HK-2 (cell line): ENCODE results near the gene PAQR5.
"Not testable (repeated sequence)": the region's sequence is repeated elsewhere in the genome, so short reads cannot be mapped to it uniquely, and the experiment has no call there.

ENCODE experiments used
- DNase-seq: peaks from one replicate; pipeline ENCODE4 v3.0.0-alpha.2; 2018; ENCODE audit not compliant: unreplicated experiment

Gene PAQR5

DNA sequence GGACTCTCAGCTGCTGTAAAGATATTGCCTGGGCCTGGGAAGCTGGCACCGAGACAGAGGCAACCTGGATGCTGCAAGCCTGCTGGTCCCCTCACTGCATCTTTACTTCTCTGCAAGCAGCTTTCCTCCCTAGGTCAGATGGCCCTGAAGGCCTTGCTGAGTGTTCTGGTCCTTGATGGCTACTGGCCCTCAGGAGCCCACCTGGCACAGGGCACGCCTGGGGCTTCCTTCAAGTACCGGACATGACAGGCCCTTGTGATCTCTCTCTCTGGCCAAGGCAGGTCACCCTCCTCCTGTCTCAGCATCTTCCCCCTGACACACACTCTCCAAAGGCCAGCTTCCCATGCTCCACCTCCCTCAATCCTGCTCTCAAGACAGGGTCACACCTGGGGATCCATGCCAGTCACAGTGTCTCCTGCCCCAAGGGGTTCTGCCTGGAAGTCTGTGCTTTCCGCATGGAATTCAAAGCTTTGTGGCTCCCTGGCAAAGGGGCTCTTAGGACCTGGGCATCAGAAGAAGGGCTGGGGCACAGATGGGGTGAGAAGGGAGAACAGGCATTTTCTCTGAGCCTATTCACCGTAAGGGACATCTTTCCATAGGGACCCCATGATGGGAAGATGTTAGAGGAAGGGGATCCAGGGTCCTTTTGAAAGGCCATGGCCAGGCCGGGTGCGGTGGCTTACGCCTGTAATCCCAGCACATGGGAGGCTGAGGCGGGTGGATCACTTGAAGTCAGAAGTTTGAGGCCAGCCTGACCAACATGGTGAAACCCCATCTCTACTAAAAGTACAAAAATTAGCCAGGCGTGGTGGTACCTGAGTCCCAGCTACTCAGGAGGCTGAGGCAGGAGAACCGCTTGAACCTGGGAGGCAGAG lies 4.7 kb upstream of the PAQR5 start:
- DNase-seq: no peak

DNA sequence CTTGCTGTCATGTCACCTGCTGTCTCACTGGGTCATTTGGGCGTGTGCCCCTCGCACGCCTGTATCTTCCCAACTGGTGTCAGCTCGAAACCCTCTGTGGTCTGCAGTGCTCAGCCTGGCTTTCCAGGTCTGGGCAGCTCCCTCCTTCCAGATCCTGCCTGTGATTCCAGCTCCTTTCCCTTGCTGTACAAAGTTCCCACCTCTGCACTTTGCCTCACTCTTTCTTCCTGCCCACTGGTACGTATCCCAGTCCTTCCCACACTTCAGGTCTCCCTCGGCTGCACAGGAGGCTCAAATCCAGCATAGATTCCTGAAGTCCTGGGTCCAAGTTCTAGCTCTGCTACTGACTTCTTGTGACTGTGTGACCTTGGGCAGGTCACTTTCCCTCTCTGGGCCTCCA lies 2.1 kb upstream of the PAQR5 start:
- no peak for DNase-seq

DNA sequence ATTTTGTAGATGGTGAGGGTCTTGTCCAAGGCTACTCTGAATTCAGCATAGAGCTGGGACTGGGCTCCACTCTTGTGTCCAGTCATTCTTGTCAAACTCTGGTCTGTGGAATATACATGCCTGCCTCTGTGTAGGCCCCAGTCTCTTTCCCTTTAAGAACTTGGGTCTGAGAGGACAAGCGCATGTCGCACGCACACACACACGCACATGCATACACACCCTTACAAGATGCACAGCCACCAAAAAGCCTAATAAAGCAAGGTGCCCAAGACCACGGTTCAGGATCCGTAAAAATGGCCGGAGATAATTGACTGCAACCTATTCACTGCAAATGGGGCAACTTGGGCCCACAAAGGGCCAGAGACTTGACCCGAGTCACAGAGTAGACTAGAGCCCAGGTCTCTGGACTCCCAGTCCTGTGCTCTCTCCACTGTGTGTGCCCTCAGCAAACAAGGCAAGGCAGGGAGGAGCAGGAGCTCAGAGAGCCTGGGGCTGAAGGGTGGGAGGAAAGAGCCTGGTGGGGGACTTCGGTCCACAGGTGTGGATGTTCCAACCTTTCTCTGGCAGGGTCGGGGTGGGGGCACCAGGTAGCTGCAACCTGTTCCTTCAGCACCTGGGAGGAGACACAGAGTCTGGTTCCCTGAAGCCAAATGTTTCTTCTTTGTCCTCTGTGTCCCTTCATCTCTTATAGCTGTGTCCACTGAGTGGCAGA lies 914 bp upstream of the PAQR5 start:
- DNase-seq: no peak

DNA sequence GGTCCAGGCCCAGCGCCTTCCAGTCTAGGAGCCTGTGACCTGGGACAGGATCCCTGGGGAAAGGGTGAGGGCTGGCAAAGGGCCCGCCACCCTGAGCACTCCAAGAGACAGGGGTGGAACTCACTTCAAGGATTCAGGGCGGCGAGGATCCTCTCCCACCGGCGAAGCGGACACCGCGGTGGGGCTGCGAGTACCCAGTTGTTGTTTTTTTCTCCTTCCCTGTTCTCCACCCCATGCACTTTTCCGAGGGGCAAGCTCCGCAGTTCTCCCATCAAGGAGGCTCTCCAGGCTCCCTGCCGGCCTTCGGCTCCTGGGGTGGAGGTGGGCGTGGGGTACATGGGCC lies 387 bp upstream of the PAQR5 start:
- no peak for DNase-seq

DNA sequence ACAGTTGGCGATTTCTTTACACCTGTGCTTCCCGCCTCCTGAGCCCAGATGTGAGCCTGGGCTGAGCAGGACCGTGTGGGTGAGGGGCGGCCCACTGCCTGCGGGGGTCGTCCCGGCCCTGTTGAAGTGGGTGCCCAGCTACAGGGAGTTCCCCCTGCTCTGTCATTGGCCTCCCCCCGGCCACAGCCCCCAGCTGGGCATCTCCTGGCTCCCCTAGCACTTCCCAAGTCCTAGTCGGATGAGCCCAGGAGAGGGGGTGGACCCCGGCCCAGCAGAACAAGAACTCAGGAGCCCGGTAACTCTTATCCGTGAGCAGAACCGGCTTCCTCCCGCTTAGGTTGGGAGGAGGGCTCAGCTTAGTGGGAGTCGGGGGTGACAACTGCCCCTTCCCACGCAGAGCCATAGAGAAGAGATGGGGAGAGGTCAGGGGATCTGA lies 757 bp downstream of the PAQR5 start:
- DNase-seq: no peak

DNA sequence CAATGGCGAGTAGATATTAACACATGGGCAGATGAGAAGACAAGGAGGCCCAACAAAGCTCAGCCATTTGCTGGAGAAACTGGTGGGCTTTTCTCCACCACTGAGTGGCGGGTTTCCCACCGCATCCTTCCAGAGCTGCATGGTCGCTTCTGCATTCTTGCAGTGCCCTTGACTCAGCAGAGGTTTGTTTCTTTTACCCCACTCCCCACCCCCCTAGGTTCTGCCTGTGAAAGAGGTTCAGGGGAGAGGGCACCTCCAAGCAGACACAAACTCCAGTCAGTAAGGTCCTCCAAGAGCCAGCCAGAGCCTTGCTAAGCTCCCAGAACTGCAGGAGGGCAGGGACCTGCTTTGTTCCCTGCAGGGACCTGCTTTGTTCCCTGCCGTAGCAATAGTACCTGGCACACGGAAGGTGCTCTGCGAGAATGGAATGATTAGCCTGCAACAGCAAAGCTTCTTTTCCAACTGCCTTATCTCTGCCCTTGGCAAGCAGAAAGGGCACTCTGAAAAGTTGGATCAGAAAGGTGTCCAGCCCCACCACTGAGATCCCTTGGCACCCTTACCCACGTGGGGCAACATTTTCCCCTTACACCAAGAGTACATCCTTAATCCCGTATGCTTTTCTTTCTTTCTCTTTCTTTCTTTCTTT lies 1.4 kb downstream of the PAQR5 start:
- DNase-seq: no peak

DNA sequence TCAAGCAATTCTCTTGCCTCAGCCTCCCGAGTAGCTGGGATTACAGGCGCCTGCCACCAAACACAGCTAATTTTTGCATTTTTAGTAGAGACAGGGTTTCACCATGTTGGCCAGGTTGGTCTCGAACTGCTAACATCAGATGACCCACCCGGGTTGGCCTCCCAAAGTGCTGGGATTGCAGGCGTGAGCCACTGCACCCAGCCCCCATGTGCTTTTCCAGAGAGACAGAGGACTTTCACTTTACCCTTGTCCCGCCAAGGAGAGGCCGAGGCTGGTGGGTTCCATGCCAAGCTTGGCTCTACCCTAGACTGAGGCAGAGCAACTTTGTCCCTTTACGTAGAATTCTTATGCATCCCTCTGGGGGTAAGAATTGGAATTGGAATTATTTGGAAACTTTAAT lies 2.4 kb downstream of the PAQR5 start:
- not testable (repeated sequence) for DNase-seq

DNA sequence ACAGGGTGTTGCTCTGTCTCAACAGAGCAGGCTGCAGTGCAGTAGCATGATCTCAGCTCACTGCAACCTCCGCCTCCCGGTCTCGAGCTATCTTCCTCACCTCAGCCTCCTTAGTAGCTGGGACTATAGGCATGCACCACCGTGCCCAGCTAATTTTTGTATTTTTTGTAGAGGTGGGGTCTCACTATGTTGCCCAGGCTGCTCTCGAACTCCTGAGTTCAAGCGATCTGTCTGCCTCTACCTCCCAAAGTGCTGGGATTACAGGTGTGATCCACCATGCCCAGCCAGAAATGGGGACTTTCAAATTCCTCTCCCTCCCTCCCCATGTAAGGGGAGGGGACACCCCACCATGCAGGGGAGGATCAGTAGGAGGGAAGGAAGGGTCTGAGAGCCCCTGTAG lies 3.4 kb downstream of the PAQR5 start:
- DNase-seq: not testable (repeated sequence)

DNA sequence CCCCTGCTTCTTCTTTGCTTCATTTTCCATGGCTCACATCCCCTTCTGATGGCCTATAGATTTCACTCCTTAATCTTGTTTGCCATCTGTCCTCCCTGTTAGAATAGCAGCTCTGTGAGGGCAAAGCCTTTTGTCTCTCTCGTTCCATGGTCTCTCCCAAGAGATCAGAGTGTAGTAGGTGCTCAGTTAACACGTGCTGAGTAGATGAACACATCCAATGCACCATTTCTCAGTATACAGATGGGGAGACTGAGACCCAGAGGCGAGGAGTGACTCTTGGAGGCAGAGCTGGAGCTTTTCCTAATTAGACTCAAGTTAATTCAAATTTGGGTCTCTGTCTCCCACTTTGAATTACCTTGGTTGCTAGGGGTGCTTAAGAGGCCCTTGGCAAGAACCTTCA lies 4.2 kb downstream of the PAQR5 start:
- no peak for DNase-seq

DNA sequence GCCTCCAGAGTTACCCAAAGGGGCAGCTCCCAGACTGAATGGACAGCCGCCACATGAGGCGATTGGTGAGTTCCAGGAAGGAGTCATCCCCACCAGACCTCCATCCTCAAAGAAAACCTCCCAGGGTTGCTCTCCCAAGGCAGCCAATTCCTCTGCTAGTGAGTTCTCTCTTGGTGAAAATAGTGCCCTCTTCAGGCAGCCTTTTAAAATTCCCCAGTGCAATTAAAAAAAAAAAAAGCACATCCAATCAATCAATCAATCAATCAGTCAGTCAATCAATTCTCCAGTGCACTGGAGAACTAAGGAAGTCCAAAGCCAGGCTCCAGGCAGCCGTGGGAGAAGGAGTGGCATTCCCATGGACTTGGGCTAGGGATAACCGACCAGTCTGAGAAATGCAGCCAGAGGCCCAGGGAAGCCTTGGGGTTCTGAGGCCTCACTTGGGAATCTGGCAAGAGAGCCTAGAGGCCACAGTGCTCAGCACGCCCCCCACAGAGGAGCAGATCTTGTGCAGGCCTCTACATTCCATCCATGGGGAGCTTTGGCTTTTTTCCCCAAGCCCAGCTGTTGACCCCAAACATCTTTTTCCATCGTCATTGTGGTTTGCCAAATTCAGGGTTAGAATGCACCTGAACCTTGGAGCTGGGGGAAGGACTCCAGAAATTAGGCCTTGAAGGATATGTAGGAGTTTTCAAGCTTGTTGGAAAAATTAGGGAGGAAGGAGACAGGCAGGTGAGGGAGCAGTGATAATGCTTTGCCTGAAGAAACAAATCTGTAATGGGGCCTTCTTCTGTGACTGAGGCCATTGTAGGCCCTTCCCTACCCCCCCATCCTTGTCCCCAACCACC lies 4.8 kb downstream of the PAQR5 start:
- DNase-seq: no peak

DNA sequence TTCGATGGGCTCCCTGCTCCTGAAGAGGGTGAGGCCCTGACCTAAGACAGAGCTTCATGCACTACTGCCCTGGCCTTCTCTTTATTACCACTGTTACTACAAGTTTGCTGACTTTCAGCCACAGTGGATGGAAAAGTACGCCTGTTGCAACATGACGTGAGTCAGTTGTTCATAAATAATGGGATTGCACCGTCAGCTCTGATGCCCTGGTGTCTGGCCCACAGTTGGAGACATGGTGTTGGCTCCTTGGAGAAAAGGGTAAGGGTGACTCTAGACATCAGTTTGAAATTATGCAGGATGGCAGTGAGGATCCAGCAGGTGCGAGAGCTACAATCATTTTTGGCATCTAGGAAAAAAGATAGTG lies 5.5 kb downstream of the PAQR5 start:
- DNase-seq: no peak

DNA sequence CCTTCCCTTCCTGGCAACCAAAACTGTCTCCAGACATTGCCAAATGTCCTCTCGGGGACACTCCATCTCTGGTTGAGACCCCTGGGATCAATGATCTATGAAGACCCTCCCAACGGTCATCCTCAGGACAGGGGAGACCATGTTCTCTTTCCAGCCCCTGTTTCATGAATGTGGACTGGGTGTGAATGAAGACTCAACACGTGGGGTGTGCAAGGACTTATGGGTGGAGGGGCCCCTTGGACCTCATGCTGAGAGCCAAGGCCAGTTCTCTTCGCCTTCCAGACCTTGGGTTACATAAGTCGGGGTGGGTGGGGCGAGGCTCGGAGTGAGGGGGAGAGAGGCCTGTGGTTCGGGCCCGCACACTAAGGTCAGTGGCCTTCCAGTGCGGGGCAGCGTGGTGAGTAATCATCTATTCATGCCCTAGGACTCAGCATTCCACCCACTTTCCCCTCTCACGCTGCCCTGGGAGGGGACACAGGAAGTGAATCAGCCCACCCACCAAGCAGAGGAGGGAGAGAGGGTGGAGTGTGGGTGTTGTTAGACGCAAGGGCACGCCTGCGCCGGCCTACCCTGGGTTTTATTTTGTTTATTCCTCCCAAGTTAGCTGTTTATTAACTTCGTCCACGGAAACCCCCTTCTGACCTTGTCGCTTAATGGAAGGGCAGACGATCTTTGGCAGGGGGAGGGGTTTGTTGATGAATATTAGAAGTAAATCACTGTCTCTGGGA lies 6.7 kb downstream of the PAQR5 start:
- DNase-seq: peak; percentile 77

DNA sequence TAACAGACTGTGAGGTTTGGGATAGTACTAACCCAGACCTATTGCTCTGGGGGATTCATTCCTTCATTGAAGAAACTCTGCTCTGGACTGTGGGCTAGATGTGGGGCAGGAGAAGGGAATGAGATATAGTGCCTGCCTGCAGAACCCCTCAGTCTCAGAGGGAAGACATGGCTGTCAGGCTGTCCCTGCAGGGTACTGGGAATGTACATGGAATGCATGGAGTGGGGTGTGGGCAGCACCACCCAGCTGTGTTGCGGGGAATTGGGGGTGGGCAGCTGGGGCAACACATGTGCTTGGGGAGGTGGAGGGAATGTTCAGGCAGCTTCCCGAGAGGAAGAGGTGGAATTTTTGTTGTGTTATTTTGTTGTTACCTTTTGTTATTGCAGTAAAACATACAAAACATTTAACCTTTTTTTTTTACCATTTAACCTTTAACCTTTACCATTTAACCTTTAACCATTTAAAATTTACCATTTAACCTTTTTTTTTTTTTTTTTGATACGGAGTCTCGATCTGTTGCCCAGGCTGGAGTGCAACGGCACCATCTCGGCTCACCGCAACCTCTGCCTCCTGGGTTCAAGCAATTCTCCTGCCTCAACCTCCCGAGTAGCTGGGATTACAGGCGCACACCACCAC lies 7.3 kb downstream of the PAQR5 start:
- no peak for DNase-seq

DNA sequence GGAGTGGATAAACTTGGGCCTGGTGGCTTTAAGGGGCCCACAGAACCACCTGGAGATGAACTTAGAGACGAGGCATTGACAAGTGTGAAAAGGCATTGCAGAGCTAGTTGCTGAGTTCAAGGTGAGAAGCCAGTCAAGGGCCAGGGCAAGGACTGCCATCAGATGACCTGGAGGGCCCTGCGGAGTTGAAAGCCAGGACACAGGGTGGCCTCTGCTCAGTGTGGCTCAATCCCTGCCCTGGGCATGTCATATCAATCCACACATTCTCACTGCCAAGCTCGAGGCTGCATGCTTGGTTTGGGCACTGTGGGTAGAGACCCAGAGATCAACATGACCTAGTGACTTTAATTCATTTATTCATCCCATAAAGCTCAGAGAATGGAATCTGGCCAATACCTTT lies 9.2 kb downstream of the PAQR5 start:
- no peak for DNase-seq

DNA sequence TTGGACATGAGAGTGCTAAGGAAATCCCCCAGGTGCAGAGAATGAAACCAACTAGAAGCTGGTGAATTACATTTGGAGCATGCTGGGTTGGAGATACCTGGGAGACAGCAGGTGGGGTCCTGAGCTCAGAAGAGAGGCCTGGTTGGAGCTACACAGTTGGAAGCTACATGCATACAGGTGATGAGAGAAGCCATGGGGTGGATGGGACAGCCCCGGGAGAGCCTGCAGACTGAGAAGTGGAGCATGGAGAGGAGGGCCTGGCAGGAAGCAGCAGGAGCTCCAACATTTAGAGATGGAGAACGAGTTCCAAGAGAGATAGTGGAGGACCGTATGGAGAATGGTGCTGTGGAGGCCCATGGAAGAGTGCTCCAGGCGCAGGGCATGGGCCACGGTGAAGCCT lies 10.2 kb downstream of the PAQR5 start:
- no peak for DNase-seq

DNA sequence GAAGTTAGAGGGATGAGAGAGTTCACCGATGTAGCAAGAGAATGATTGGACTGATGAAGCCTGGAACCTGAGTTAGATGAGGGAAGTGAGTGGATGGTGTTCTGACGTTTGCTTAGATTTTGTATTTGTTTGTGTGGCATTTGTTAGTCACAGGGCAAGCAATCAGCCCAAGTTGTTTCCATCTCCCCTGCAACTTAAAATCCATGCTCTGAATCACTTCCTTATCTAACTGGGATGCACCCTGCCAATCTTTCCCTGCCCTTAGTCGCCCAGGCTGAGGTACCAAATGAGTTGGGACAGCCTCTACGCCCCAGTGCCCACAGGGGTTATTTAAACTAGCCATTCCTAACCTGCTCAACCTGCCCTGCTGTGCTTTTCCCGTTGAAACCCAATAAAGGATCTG lies 12.6 kb downstream of the PAQR5 start:
- DNase-seq: no peak

DNA sequence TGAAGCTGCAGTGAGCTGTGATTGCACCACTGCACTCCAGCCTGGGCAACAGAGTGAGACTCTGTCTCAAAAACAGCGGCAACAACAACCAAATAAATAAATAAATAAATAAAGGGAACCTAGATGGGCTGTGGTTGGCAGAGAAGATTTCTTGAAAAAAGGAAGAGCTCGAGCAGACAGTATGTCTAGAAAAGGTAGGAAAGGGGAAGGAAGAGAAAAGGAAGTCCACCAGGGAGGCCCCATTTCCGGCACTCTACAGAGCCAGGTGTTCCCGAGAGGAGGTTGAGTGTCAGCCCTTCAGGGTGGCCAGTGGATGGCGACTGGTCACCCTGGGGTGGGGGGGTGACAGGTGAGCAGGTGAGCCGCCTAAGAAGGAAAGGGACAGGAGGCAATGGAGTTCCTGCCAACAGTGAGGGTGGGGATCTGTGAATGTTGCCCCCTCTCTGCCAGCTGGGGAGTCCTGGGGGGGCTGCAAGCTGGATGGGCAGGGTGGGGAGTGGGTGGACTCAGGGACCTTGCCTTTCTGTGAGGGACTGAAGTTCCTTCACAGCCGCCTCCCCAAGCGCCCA lies 14.8 kb downstream of the PAQR5 start:
- no peak for DNase-seq

DNA sequence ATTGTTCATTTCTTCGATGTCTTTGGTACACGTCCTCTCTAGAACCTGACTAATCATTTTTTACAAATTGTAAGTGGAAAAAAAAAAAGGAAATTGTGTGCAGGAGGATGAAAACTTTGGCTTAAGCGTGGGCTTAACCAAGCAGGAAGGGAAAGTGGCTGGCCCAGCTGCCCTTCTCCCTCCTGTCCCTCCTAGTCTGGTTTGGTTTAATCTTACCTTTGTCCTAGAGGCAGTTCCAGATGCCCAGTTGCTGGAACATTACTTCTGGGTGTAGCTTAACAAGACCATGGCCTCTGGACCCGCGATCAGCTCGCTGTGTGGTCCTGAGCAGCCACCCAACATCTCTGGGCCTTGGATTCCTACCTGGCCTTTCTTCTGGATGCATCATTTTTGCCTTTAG lies 15.4 kb downstream of the PAQR5 start:
- DNase-seq: no peak

DNA sequence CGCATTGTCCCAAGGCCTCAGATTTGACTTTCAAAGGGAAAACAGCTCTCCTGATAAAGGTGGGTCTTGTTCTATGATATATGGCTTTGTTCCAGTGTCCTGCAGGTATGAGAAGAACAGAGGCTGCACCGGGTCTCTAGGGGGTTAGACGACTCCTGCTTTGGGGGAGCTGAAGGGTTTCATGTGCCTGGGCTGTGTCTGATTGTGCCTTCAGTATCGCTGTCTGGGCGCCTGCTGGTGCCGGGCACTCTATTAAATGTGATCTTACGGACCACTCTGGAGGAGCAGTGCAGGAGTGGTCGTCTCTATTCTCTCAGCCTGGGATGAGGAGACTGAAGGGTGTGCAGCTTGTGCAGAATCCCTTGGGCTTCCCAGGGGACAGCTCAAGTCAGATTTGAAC lies 16.0 kb downstream of the PAQR5 start:
- DNase-seq: no peak

DNA sequence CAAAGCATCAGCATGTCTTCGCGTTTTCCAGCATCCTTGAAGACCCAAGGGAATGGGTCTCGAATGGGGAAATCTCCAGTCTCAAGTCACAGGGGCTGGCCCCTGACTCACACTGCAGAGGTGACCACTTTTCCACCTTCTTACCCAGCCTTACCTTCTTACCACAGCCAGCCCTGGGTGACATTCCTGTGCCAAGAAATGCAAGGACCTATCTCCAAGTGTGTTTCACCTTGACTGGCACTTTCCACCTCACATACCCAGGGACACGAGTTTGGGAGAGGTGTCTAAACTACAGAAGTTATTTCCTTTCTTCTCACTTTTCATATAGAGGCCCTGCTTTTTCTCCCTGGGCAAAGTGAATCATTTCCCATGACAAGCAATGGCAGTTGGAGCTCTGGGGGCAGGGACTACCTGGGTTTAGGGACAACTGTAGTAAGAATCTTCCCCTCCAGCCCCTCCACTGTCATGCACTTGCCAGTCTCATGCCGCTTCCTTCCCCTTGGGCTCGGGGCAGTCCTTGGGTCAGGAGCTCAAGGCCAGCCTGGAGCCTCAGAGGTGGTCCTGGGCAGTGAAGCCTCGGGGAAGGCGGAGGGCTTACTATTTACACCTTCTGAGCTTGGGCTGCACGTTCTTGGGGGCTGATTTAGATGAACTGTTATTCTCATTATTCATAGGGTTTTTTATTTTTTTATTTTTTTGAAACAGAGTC lies 16.8 kb downstream of the PAQR5 start:
- DNase-seq: no peak
